SK-N-MC (cell line): ENCODE results near the gene CREB3.

Experiments used
- EZH2 ChIP-seq: fragments of 200-600 bp; sonication (generic); IDR thresholded peaks from one replicate; pipeline ENCODE4 v1.6.1; 2017; ENCODE audit warnings: antibody characterized with exemption
- POLR2AphosphoS5 ChIP-seq: IDR thresholded peaks from 2 replicates; pipeline ENCODE4 v1.6.1; 2012; ENCODE audit warnings: mild to moderate bottlenecking, low read depth, low read length, borderline replicate concordance

DNA sequence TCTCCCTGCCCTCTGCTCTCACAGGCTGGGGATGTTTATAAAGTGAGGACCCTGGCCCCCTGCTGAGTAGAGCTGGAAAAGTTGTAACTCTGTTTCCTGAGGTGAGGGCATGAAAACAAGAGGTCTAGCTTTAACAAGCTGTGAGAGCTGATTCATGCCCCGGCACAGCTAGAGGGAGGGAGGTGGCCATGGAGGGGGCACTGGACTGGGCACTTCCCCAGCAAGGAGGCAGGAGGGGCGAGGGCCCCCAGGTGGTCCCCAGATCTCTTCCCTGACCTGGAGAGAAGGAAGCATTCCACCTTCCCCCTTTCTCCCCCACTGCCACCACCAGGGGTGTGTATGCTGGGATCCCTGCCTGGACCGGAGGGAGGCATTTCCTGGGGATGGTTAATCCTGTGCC, 21.8 kb downstream of the CREB3 start, which contains the start of gene MSMP:
- no peak for TF ChIP-seq EZH2
- no peak for TF ChIP-seq POLR2AphosphoS5
